ENCODE data around the gene PCDH9.

Gene PCDH9

GRCh38 chr13:66506051-66506777 is 723.9 kb downstream of the PCDH9 start:
- DNase-seq, result no peak

- DNase-seq, result no peak
These were observed 726.2 kb downstream of the PCDH9 start for GRCh38 chr13:66503890-66504289.

GRCh38 chr13:66501181-66501580 is 729.0 kb downstream of the PCDH9 start:
- no peak for DNase-seq

GRCh38 chr13:66492479-66492878 is 737.7 kb downstream of the PCDH9 start:
- peak in 1 of 2 experiments; percentile 41 for DNase-seq

GRCh38 chr13:66491251-66491650 is 738.9 kb downstream of the PCDH9 start:
- no peak for DNase-seq

GRCh38 chr13:66489586-66489985 is 740.5 kb downstream of the PCDH9 start:
- no peak for DNase-seq

GRCh38 chr13:66489172-66489571 is 741.0 kb downstream of the PCDH9 start:
- no peak for DNase-seq

- no peak for DNase-seq
These were observed 746.4 kb downstream of the PCDH9 start for GRCh38 chr13:66483712-66484111.

GRCh38 chr13:66482836-66483235 is 747.3 kb downstream of the PCDH9 start:
- DNase-seq, result no peak

GRCh38 chr13:66477816-66478215 is 752.3 kb downstream of the PCDH9 start:
- DNase-seq, result no peak

- DNase-seq, result no peak
These were observed 755.1 kb downstream of the PCDH9 start for GRCh38 chr13:66475061-66475460.

GRCh38 chr13:66469745-66470144 is 760.4 kb downstream of the PCDH9 start:
- no peak for DNase-seq

- no peak for DNase-seq
These were observed 761.5 kb downstream of the PCDH9 start for GRCh38 chr13:66468656-66469055.

- DNase-seq, result no peak
These were observed 767.9 kb downstream of the PCDH9 start for GRCh38 chr13:66462187-66462586.

- DNase-seq, result no peak
These were observed 769.1 kb downstream of the PCDH9 start for GRCh38 chr13:66461021-66461420.

- DNase-seq, result no peak
These were observed 770.5 kb downstream of the PCDH9 start for GRCh38 chr13:66459634-66460033.

- DNase-seq, result no peak
These were observed 771.0 kb downstream of the PCDH9 start for GRCh38 chr13:66459143-66459542.

GRCh38 chr13:66446413-66446812 is 783.7 kb downstream of the PCDH9 start:
- no peak for DNase-seq

GRCh38 chr13:66443926-66444325 is 786.2 kb downstream of the PCDH9 start:
- DNase-seq, result peak; percentile 0 to 60

- no peak for DNase-seq
These were observed 789.2 kb downstream of the PCDH9 start for GRCh38 chr13:66440938-66441337.

GRCh38 chr13:66430728-66431127 is 799.4 kb downstream of the PCDH9 start:
- DNase-seq, result no peak

GRCh38 chr13:66430269-66430668 is 799.9 kb downstream of the PCDH9 start:
- DNase-seq, result no peak

- no peak for DNase-seq
These were observed 801.0 kb downstream of the PCDH9 start for GRCh38 chr13:66429156-66429555.

- no peak for DNase-seq
These were observed 802.7 kb downstream of the PCDH9 start for GRCh38 chr13:66427458-66427861.

- DNase-seq, result no peak
These were observed 804.4 kb downstream of the PCDH9 start for GRCh38 chr13:66425741-66426140.
